ENCODE results near the gene MIAT.

DNA sequence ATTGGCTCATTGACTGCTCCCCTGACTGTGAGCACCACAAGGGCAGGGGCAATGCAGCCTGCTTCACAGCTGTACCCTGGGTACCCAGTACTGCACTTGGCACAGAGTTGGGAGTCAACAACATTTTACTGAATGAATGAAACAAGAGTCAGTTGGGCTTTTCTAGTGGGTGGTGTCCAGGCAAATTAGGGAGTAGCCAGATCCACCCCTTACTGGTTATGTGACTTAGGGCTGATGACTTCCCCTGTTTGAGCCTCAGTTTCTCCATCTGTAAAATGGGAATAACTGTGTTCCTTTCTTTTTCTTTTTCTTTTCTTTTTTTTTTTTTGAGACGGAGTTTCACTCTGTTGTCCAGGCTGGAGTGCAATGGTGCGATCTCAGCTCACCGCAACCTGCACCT is 23.1 kb downstream of the MIAT start:
- TF ChIP-seq, protein P1, sequence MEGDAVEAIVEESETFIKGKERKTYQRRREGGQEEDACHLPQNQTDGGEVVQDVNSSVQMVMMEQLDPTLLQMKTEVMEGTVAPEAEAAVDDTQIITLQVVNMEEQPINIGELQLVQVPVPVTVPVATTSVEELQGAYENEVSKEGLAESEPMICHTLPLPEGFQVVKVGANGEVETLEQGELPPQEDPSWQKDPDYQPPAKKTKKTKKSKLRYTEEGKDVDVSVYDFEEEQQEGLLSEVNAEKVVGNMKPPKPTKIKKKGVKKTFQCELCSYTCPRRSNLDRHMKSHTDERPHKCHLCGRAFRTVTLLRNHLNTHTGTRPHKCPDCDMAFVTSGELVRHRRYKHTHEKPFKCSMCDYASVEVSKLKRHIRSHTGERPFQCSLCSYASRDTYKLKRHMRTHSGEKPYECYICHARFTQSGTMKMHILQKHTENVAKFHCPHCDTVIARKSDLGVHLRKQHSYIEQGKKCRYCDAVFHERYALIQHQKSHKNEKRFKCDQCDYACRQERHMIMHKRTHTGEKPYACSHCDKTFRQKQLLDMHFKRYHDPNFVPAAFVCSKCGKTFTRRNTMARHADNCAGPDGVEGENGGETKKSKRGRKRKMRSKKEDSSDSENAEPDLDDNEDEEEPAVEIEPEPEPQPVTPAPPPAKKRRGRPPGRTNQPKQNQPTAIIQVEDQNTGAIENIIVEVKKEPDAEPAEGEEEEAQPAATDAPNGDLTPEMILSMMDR (conservative IDR thresholded peaks at IDR 0.05 in 1 of 2, IDR thresholded peaks at IDR 0.05 in 1 of 2; ENCODE audit: low read depth in 1 of 2, low read length in 2 of 2): no peak
- no peak for TF ChIP-seq EZH2 (IDR thresholded peaks at IDR 0.05; ENCODE audit: low read length, missing control alignments)
